ENCODE measurements around the gene SCRT2. TPM values are rescaled to one million over a fixed set of nuclear protein-coding genes. Genes with fewer than 3 reads are reported as not detected.

The SCRT2 gene
- total and polyA plus RNA-seq, 7 donors, result not detected

- no peaks in the 10 kb centered on the region for H3K4me1 ChIP-seq
- H3K4me3 ChIP-seq, result no peak overlapping the region
- H3K27ac ChIP-seq, result no peak overlapping the region
- WGBS, 2 donors, result 25 to 77% methylated on average over 1 of the region's 1 CpG
- H3K9me3 ChIP-seq, result no peaks in the 10 kb centered on the region
- TF ChIP-seq POLR2A (IDR thresholded peaks at IDR 0.05) (no peak), POLR2AphosphoS5 (IDR thresholded peaks at IDR 0.05) (no peak), EP300 (IDR thresholded peaks at IDR 0.05) (no peak)
- TF ChIP-seq, protein P1, sequence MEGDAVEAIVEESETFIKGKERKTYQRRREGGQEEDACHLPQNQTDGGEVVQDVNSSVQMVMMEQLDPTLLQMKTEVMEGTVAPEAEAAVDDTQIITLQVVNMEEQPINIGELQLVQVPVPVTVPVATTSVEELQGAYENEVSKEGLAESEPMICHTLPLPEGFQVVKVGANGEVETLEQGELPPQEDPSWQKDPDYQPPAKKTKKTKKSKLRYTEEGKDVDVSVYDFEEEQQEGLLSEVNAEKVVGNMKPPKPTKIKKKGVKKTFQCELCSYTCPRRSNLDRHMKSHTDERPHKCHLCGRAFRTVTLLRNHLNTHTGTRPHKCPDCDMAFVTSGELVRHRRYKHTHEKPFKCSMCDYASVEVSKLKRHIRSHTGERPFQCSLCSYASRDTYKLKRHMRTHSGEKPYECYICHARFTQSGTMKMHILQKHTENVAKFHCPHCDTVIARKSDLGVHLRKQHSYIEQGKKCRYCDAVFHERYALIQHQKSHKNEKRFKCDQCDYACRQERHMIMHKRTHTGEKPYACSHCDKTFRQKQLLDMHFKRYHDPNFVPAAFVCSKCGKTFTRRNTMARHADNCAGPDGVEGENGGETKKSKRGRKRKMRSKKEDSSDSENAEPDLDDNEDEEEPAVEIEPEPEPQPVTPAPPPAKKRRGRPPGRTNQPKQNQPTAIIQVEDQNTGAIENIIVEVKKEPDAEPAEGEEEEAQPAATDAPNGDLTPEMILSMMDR (IDR thresholded peaks at IDR 0.05), result no peak
- DNase-seq, result no peak
- H3K27me3 ChIP-seq, result peaks cover 0 to 28% (median 0%) of the 10 kb centered on the region in 3 donors
- no peaks in the 10 kb centered on the region for H3K36me3 ChIP-seq
- intact Hi-C loops (cut with DNase I), result no loop called here
These were observed 44.5 kb downstream of the SCRT2 start for GRCh38 chr20:631101-631500.

DNA sequence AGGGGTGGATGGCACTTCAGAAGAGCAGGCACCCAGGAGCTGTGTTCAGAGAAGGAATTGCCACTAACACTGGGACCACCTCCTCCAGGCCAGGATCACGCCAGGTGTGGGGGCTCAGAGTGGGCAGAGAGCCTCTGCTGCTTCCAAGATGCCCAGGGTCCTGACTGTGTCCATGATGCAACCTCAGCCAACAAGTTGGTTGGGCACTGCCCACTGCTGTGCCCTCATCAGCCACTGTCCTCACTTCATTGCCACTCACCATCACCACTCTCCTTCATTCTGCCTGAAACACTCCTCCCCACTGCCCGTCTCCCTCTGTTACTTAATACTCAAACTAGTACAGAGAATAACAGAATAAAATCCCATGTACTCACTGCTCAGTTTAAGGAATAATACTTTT lies 49.0 kb downstream of the SCRT2 start:
- WGBS, 2 donors, result 64 to 78% methylated on average over 2 of the region's 2 CpGs
- intact Hi-C loops (cut with DNase I), result no loop called here
- DNase-seq, result no peak

GRCh38 chr20:625360-625932 lies 50.2 kb downstream of the SCRT2 start:
- no peak for DNase-seq
- no peak for TF ChIP-seq POLR2A (IDR thresholded peaks at IDR 0.05)
- Histone ChIP-seq H3K4me3 (no peak overlapping the region), H3K9me3 (no peaks in the 10 kb centered on the region), H3K27me3 (peaks cover 0 to 29% (median 4%) of the 10 kb centered on the region in 3 donors), H3K4me1 (no peaks in the 10 kb centered on the region), H3K27ac (no peak overlapping the region), H3K36me3 (no peaks in the 10 kb centered on the region)
- intact Hi-C loops (cut with DNase I), result no loop called here
- WGBS, 2 donors, result 87 to 91% methylated on average over 4 of the region's 4 CpGs

More for the DNA sequence above, 49.0 kb downstream of the SCRT2 start:
- no peaks in the 10 kb centered on the region for H3K36me3 ChIP-seq
- no peak overlapping the region for H3K4me3 ChIP-seq
- H3K27me3 ChIP-seq, result peaks cover 0 to 23% (median 0%) of the 10 kb centered on the region in 3 donors
- no peak overlapping the region for H3K27ac ChIP-seq
- H3K9me3 ChIP-seq, result no peaks in the 10 kb centered on the region
- H3K4me1 ChIP-seq, result no peaks in the 10 kb centered on the region
- TF ChIP-seq POLR2A (IDR thresholded peaks at IDR 0.05) (no peak), EP300 (IDR thresholded peaks at IDR 0.05) (no peak), POLR2AphosphoS5 (IDR thresholded peaks at IDR 0.05) (no peak)
- TF ChIP-seq, protein P1 (IDR thresholded peaks at IDR 0.05), result no peak

DNA sequence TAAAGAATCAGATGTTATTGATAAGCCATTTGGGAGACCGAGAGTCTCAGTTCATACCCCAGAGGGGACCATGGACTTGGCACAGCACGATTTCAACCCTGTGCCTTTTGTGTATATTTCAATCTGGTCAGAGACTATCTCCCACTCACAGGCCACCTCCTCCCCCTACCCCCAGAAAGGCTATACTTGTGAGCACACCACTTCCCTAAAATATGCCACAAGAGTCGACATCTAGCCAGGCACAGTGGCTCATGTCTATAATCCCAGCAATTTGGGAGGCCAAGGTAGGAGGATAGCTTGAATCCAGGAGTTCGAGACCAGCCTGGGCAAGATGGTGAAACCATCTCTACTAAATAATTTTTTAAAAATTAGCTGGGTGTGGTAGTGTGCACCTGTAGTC lies 51.9 kb downstream of the SCRT2 start:
- no peaks in the 10 kb centered on the region for H3K36me3 ChIP-seq
- H3K27me3 ChIP-seq, result peaks cover 0 to 30% (median 4%) of the 10 kb centered on the region in 3 donors
- H3K27ac ChIP-seq, result no peak overlapping the region
- intact Hi-C loops (cut with DNase I), result no loop called here
- H3K4me3 ChIP-seq, result no peak overlapping the region
- no peaks in the 10 kb centered on the region for H3K9me3 ChIP-seq
- DNase-seq, result no peak
- no peaks in the 10 kb centered on the region for H3K4me1 ChIP-seq
- WGBS, 2 donors, result 56 to 71% methylated on average over 4 of the region's 4 CpGs
- TF ChIP-seq, protein P1 (IDR thresholded peaks at IDR 0.05), result no peak
- TF ChIP-seq EP300 (IDR thresholded peaks at IDR 0.05), result no peak
- no peak for TF ChIP-seq POLR2A (IDR thresholded peaks at IDR 0.05)

DNA sequence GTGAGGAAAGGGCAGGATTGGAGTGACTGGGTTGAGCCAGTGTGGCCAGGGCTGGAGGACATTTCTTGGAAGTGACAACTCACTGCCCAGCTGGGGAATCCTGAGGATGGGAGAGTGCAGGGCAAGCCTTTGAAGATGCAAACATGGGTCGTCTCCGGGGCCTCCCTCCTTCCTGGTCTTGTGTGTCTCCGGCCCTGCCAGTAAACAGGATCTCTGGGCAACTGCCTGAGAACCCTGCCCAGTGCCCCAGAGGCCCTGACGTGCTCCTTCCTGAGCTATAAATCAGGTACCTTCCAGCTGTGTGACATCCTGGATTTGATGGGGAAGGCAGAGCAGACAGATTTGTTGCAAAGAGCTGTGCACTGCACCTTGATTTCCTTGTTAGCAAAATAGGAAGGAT lies 52.6 kb downstream of the SCRT2 start:
- no peak for DNase-seq
- 14 to 18% methylated on average over 4 of the region's 4 CpGs for WGBS, 2 donors
- Histone ChIP-seq H3K27ac (no peak overlapping the region), H3K4me3 (no peak overlapping the region), H3K27me3 (peaks cover 0 to 31% (median 4%) of the 10 kb centered on the region in 3 donors), H3K9me3 (peaks cover 0 to 5% (median under 1%) of the 10 kb centered on the region in 4 donors), H3K36me3 (no peaks in the 10 kb centered on the region), H3K4me1 (no peaks in the 10 kb centered on the region)
- TF ChIP-seq POLR2A (IDR thresholded peaks at IDR 0.05) (no peak), POLR2AphosphoS5 (IDR thresholded peaks at IDR 0.05) (no peak), EP300 (IDR thresholded peaks at IDR 0.05) (no peak)
- TF ChIP-seq, protein P1 (IDR thresholded peaks at IDR 0.05), result no peak
- intact Hi-C loops (cut with DNase I), result no loop called here

All from sigmoid colon (tissue), 7 donors.